Measurements from ENCODE around the gene PTPRB. TPM values are rescaled to one million over a fixed set of nuclear protein-coding genes. Genes with fewer than 3 reads are reported as not detected.

PTPRB gene
- polyA plus RNA-seq, 3 donors, result not detected

- Histone ChIP-seq H3K4me1 (ENCODE audit: control insufficient read depth in 1 of 2, insufficient read depth in 2 of 2, low read length in 2 of 2) (no peaks in the 10 kb centered on the region), H3K27ac (ENCODE audit: low read depth in 1 of 2, low read length in 2 of 2) (no peak overlapping the region), H3K4me3 (replicated peaks in 1 of 3; ENCODE audit: low read depth in 2 of 3, low read length in 3 of 3) (no peak overlapping the region), H4K20me1 (ENCODE audit: insufficient read depth, low read length) (no peaks in the 10 kb centered on the region), H3K4me2 (replicated peaks; ENCODE audit: extremely low read depth, low read length, poor library complexity, severe bottlenecking) (no peak overlapping the region), H3K27me3 (ENCODE audit: control insufficient read depth in 2 of 2, insufficient read depth in 2 of 2, low read length in 2 of 2) (no peaks in the 10 kb centered on the region), H2AFZ (ENCODE audit: insufficient read depth, low read depth, low read length, poor library complexity, severe bottlenecking) (no peak overlapping the region), H3K9me3 (replicated peaks in 1 of 2; ENCODE audit: control insufficient read depth in 1 of 2, insufficient read depth in 1 of 2, low read length in 2 of 2) (no peaks in the 10 kb centered on the region), H3K79me2 (ENCODE audit: insufficient read depth, low read length) (no peaks in the 10 kb centered on the region), H3K9ac (ENCODE audit: insufficient read depth, low read length, poor library complexity, severe bottlenecking) (no peak overlapping the region), H3K36me3 (replicated peaks in 1 of 2; ENCODE audit: control insufficient read depth in 1 of 2, insufficient read depth in 2 of 2, low read length in 2 of 2) (no peaks in the 10 kb centered on the region)
- 93% methylated on average over 5 of the region's 5 CpGs for WGBS (ENCODE audit: insufficient coverage)
- H3K4me1 Mint-ChIP-seq, result no peaks in the 10 kb centered on the region
- DNase-seq, result no peak
- H3K4me3 Mint-ChIP-seq, result no peak overlapping the region
- no peak overlapping the region for H3K27ac Mint-ChIP-seq
- peaks cover 1 to 4% (median 3%) of the 10 kb centered on the region in 3 donors for H3K27me3 Mint-ChIP-seq (ENCODE audit: low read depth in 3 of 3)
- TF ChIP-seq CTCF (IDR thresholded peaks at IDR 0.05), result no peak
- intact Hi-C loops (cut with micrococcal nuclease), result no loop called here
- no peaks in the 10 kb centered on the region for H3K36me3 Mint-ChIP-seq
- peaks cover 0 to 4% (median 2%) of the 10 kb centered on the region in 7 donors for H3K9me3 Mint-ChIP-seq
Measured at GRCh38 chr12:70671698-70672097, 34.5 kb upstream of the PTPRB start.

- intact Hi-C loops (cut with micrococcal nuclease), result no loop called here
- WGBS (ENCODE audit: insufficient coverage), result no CpG with 5 or more reads among the region's 3 CpGs
- H3K27me3 Mint-ChIP-seq (ENCODE audit: low read depth in 3 of 3), result peaks cover 1 to 4% (median 3%) of the 10 kb centered on the region in 3 donors
Measured at GRCh38 chr12:70670948-70671347, 33.7 kb upstream of the PTPRB start.

More at GRCh38 chr12:70670948-70671347, 33.7 kb upstream of the PTPRB start:
- TF ChIP-seq CTCF (IDR thresholded peaks at IDR 0.05), result no peak
- Histone ChIP-seq H3K79me2 (ENCODE audit: insufficient read depth, low read length) (no peaks in the 10 kb centered on the region), H3K27ac (ENCODE audit: low read depth in 1 of 2, low read length in 2 of 2) (no peak overlapping the region), H3K27me3 (ENCODE audit: control insufficient read depth in 2 of 2, insufficient read depth in 2 of 2, low read length in 2 of 2) (no peaks in the 10 kb centered on the region), H3K36me3 (replicated peaks in 1 of 2; ENCODE audit: control insufficient read depth in 1 of 2, insufficient read depth in 2 of 2, low read length in 2 of 2) (no peaks in the 10 kb centered on the region), H3K4me3 (replicated peaks in 1 of 3; ENCODE audit: low read depth in 2 of 3, low read length in 3 of 3) (no peak overlapping the region), H3K9ac (ENCODE audit: insufficient read depth, low read length, poor library complexity, severe bottlenecking) (no peak overlapping the region), H3K4me1 (ENCODE audit: control insufficient read depth in 1 of 2, insufficient read depth in 2 of 2, low read length in 2 of 2) (no peaks in the 10 kb centered on the region), H4K20me1 (ENCODE audit: insufficient read depth, low read length) (no peaks in the 10 kb centered on the region), H2AFZ (ENCODE audit: insufficient read depth, low read depth, low read length, poor library complexity, severe bottlenecking) (no peak overlapping the region), H3K4me2 (replicated peaks; ENCODE audit: extremely low read depth, low read length, poor library complexity, severe bottlenecking) (no peak overlapping the region), H3K9me3 (replicated peaks in 1 of 2; ENCODE audit: control insufficient read depth in 1 of 2, insufficient read depth in 1 of 2, low read length in 2 of 2) (no peaks in the 10 kb centered on the region)
- DNase-seq, result no peak
- Mint-ChIP-seq H3K27ac (no peak overlapping the region), H3K9me3 (peaks cover 0 to 4% (median under 1%) of the 10 kb centered on the region in 7 donors), H3K4me3 (no peak overlapping the region), H3K36me3 (no peaks in the 10 kb centered on the region), H3K4me1 (no peaks in the 10 kb centered on the region)
